GM06990 (cell line): Measurements from ENCODE around the gene GCDH.
A peak's percentile ranks its signal among the peaks of the same experiment; 100 is the strongest.

ENCODE experiments used
- DNase-seq: peaks from one replicate; pipeline ENCODE4 v3.0.0-alpha.2; 2011; ENCODE audit not compliant: insufficient read length; ENCODE audit errors: extremely low read depth
- H3K27me3 ChIP-seq: replicated peaks from 2 replicates; pipeline ENCODE4 v1.6.0; 2011; ENCODE audit warnings: low read length; ENCODE audit not compliant: control insufficient read depth, insufficient read depth
- H3K36me3 ChIP-seq: 2 replicates; pipeline ENCODE4 v1.5.1; 2011; ENCODE audit warnings: low read length; ENCODE audit not compliant: control insufficient read depth, insufficient read depth
- H3K4me3 ChIP-seq: replicated peaks from 2 replicates; pipeline ENCODE4 v1.5.1; 2011; ENCODE audit warnings: low read depth, mild to moderate bottlenecking, control low read depth, low read length
- CTCF ChIP-seq: IDR thresholded peaks from 2 replicates; pipeline ENCODE4 v1.5.1; 2011; ENCODE audit warnings: low read length, control low read depth, mild to moderate bottlenecking, inconsistent platforms; ENCODE audit not compliant: insufficient read depth, poor library complexity, severe bottlenecking

GCDH gene

DNA sequence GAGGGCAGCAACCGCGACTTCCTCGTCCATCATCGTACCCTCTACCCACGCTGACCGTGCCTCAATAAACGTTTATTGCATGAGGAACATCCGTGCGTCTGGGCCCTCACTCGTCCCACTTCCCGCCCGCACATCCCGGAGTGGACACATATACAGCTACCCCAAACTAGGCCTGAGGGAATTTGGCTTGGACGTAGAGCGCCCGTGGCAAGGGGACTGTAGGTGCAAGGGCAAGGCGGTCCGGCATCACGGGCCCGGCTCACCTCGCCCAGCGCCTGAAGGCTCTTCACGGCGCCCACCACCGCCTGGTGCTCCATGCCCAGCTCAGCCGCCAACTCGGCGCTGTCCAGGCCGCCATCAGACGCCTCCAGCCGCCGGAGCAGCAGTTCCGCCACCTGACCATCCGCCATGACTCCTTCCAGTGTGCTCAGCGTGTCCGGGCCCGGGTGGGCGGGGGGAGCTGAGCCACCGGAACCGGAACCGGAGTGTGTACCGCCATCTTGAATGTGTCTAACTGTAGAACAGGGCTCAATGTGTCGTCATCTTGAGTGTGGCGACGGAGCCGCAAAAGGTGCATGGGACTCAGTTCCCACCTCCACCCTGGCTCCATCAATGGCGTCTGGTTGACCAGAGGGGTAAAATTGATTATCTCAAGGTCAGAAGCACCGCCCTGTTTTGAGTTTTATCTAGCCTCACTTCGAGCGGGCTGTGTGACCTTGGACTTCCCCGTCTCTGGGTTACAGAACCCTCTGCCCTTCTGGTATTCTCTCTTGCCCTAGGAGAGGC is 42.5 kb downstream of the GCDH start, which contains the start of gene FARSA:
Gene FARSA (minus strand): TSS at position 425 of the 786 bp plus-strand sequence. CDS start 15 bp downstream, at position 410.
- DNase-seq = peak; percentile 91
- H3K4me3 ChIP-seq = peak within 1 kb of the TSS; percentile 85
- no peaks in the 10 kb centered on the region for H3K27me3 ChIP-seq
- H3K36me3 ChIP-seq = peaks cover 17% of the 10 kb centered on the region
- no peak for TF ChIP-seq CTCF

DNA sequence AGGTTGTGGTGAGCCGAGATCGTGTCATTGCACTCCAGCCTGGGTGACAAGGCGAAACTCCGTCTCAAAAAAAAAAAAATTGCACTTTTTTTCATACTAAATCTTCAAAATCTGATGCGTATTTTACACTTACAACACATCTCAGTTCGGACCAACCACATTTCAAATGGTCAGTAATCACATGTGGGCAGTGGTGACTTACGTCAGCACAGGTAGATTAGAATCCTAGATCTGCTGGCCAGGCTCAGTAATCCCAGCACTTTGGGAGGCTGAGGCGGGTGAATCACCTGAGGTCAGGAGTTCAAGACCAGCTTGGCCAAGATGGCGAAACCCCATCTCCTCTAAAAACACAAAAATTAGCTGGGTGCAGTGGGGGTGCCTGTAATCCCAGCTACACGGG is 44.1 kb downstream of the GCDH start:
- H3K27me3 ChIP-seq = no peaks in the 10 kb centered on the region
- H3K4me3 ChIP-seq = no peak overlapping the region
- peaks cover 13% of the 10 kb centered on the region for H3K36me3 ChIP-seq
- DNase-seq = no peak
- no peak for TF ChIP-seq CTCF

- H3K4me3 ChIP-seq = no peak overlapping the region
- no peak for DNase-seq
- peaks cover 22% of the 10 kb centered on the region for H3K36me3 ChIP-seq
- no peaks in the 10 kb centered on the region for H3K27me3 ChIP-seq
- TF ChIP-seq CTCF = no peak
Observed at GRCh38 chr19:12936582-12936981, 45.6 kb downstream of the GCDH start.

DNA sequence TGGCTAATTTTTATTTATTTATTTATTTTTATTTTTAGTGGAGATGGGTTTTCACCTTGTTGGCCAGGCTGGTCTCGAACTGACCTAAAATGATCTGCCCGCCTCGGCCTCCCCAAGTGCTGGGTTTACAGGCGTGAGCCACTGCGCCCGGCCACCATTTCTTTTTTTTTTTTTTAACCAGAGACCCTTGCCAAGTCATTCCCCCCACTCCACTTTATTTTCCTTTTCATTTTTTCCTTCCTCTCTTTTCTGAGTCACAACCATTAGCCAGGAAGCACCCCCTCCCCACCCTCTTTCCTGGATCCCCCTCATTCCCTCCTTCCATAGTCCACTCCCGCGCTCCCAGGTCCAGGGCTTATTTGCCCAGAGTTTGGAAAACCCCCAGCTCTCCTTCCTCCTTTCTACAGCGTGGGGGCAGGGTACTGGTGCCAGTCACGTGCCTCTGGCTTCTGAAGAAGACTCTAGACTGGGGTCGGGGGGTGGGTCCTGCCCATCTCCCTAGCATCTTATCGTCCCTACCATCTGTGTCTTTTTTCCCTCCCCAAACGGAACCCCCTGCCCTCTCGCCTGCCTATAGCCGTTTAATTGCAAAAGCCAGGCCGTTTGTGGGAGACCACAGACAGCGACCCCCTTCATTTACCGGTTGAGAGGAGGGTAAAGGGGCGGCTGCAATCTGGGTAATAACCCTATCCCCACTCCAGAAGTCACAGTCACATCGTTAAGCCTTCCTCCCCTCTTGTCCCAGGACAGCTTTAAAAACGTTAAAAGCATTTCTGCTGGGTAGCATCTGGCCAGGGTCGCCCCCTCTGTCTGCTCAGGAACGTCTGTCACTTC is 46.4 kb downstream of the GCDH start:
- H3K27me3 ChIP-seq = no peaks in the 10 kb centered on the region
- peaks cover 27% of the 10 kb centered on the region for H3K36me3 ChIP-seq
- no peak for TF ChIP-seq CTCF
- peak overlapping the region; percentile 65 for H3K4me3 ChIP-seq
- DNase-seq = peak; percentile 48

- TF ChIP-seq CTCF = no peak
- peaks cover 27% of the 10 kb centered on the region for H3K36me3 ChIP-seq
- no peaks in the 10 kb centered on the region for H3K27me3 ChIP-seq
- H3K4me3 ChIP-seq = peak within 1 kb of the TSS; percentile 99
- peak; percentile 98 for DNase-seq
Observed at GRCh38 chr19:12937927-12938778, 47.2 kb downstream of the GCDH start, which contains the start of gene CALR. Gene CALR, plus strand, starts transcription at chr19:12938609. Its CDS starts 71 bp downstream, at chr19:12938680.
